Right ventricle myocardium superior (tissue), 1 donor: ENCODE results near the gene OR5A1. TPM values are rescaled to one million over a fixed set of nuclear protein-coding genes. Genes with fewer than 3 reads are reported as not detected.

Experiments used
- ATAC-seq: fragments of 200-7000 bp; cut with Tn5 transposase; one replicate; pipeline ENCODE4 v1.9.1; 2020; ENCODE audit warnings: mild to moderate bottlenecking; ENCODE audit not compliant: poor library complexity
- DNase-seq: peaks from one replicate; pipeline ENCODE4 v3.0.0-alpha.2; 2020
- intact Hi-C: fragments of 100-400 bp; cut with DNase I; formaldehyde crosslinking; loops from one replicate; pipeline ENCODE4 v1.11.2; 2022
- total RNA-seq: library from RNA; stranded (reverse); fragmentation: NEBNext Ultra II Directional; extraction: Animal tissue kit (Norgen Biotek cat#: 25700); gene quantifications from one replicate; pipeline ENCODE4 v1.2.1, GENCODE V29; 2021
- donor health status: DM: no; HTN: yes; CAD: no; lungs with severe emphysema.

Gene OR5A1
- total RNA-seq, 1 donor from 2014 or later = not detected

GRCh38 chr11:59463190-59463641 lies 26.9 kb downstream of the OR5A1 start:
- intact Hi-C loops = no loop called here
- ATAC-seq = no peak
- no peak for DNase-seq

- no peak for ATAC-seq
- intact Hi-C loops = no loop called here
- no peak for DNase-seq
Observed at GRCh38 chr11:59473015-59473414, 36.7 kb downstream of the OR5A1 start, which contains the start of gene OR4D10. Gene OR4D10 (plus strand): TSS chr11:59473315. CDS start chr11:59477430, 4,115 bp downstream.

- intact Hi-C loops = no loop called here
- DNase-seq (no peak), ATAC-seq (no peak)
Observed at GRCh38 chr11:59475176-59475575, 38.9 kb downstream of the OR5A1 start.

GRCh38 chr11:59479906-59480305 lies 43.6 kb downstream of the OR5A1 start:
- ATAC-seq (no peak), DNase-seq (no peak)
- intact Hi-C loops = no loop called here

- ATAC-seq = no peak
- DNase-seq = no peak
- intact Hi-C loops = no loop called here
Observed at GRCh38 chr11:59480359-59480758, 44.1 kb downstream of the OR5A1 start.

Other genes with a start within 250 kb of the OR5A1 start
- 13.8 TPM for gene MPEG1, start 223.5 kb upstream of the OR5A1 start, total RNA-seq
- gene OR5AN1, start 77.6 kb upstream of the OR5A1 start, total RNA-seq = not detected
- gene OR5A2, start 10.1 kb upstream of the OR5A1 start, total RNA-seq = not detected
- gene OR4D6, start 20.5 kb downstream of the OR5A1 start, total RNA-seq = not detected
- gene OR4D10, start 36.8 kb downstream of the OR5A1 start, total RNA-seq = not detected
- gene OR4D11, start 67.1 kb downstream of the OR5A1 start, total RNA-seq = not detected
- gene OR4D9, start 75.1 kb downstream of the OR5A1 start, total RNA-seq = not detected
- gene OSBP, start 179.3 kb downstream of the OR5A1 start, total RNA-seq = 33.1 TPM
- gene PATL1, start 232.6 kb downstream of the OR5A1 start, total RNA-seq = 21.6 TPM